ENCODE measurements around the gene NRXN3.
A peak's percentile ranks its signal among the peaks of the same experiment; 100 is the strongest.

Gene NRXN3

GRCh38 chr14:78142998-78143397, 27.2 kb upstream of the NRXN3 start (continued):
- TF ChIP-seq, protein P1, sequence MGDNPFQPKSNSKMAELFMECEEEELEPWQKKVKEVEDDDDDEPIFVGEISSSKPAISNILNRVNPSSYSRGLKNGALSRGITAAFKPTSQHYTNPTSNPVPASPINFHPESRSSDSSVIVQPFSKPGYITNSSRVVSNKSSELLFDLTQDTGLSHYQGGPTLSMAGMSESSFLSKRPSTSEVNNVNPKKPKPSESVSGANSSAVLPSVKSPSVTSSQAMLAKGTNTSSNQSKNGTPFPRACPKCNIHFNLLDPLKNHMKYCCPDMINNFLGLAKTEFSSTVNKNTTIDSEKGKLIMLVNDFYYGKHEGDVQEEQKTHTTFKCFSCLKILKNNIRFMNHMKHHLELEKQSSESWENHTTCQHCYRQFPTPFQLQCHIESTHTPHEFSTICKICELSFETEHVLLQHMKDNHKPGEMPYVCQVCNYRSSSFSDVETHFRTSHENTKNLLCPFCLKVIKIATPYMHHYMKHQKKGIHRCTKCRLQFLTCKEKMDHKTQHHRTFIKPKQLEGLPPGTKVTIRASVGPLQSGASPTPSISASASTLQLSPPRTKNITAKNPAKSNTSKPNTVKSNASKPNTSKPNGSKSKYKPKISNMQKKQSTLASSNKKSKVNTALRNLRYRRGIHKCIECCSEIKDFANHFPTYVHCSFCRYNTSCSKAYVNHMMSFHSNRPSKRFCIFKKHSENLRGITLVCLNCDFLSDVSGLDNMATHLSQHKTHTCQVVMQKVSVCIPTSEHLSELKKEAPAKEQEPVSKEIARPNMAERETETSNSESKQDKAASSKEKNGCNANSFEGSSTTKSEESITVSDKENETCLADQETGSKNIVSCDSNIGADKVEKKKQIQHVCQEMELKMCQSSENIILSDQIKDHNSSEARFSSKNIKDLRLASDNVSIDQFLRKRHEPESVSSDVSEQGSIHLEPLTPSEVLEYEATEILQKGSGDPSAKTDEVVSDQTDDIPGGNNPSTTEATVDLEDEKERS (tag by site-specific recombination; IDR thresholded peaks at IDR 0.05) = no peak
- TF ChIP-seq SP2 (tag by site-specific recombination; IDR thresholded peaks at IDR 0.05) (no peak), ZNF266 (tag by site-specific recombination; IDR thresholded peaks at IDR 0.05; ENCODE audit: low read depth) (no peak), ZNF221 (tag by site-specific recombination; IDR thresholded peaks at IDR 0.05; ENCODE audit: borderline replicate concordance) (no peak), GLIS2 (tag by site-specific recombination; IDR thresholded peaks at IDR 0.05) (no peak)

DNA sequence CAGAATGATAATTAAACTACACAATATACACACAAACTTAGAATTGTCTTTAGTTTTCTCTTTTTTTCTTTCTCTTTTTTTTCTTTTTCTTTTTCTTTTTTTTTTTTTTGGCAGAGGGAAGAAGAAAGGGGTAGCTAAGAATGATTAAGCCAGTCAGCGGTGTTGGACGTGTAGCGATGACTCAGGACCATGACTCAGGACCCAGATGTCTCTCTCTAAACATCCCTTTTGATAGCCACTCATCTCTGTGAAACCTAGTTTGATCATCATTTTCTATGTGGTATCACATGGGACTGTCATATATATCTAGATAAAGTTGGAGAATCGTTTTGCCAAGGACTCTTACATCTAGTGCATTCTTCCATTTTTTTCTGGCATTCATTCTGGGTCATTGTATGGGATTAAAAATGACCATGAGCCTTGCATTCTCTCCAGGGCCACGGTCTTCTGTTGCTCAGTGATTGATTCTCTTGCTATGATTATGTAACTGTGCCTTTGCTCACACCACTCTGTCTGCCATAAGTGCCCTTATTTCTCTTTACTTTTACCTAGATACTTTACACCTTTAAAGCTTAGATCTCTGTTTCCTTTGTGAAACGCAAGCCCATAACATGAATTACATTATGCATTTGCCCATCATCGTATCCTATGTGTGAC, 26.6 kb upstream of the NRXN3 start:
- H3K4me3 ChIP-seq (ENCODE audit: low read depth, low read length) = no peak overlapping the region
- POLR2A ChIA-PET = no interaction called here
- H3K4me1 ChIP-seq (ENCODE audit: control insufficient read depth, insufficient read depth, low read length) = no peaks in the 10 kb centered on the region
- TF ChIP-seq ZNF146 (tag by site-specific recombination; IDR thresholded peaks at IDR 0.05) (no peak), ZNF157 (tag by site-specific recombination; IDR thresholded peaks at IDR 0.05) (no peak), ZNF16 (tag by site-specific recombination; IDR thresholded peaks at IDR 0.05; ENCODE audit: low read depth) (no peak), ZNF777 (tag by site-specific recombination; IDR thresholded peaks at IDR 0.05; ENCODE audit: borderline replicate concordance) (no peak), ZNF76 (tag by site-specific recombination; IDR thresholded peaks at IDR 0.05; ENCODE audit: borderline replicate concordance, low read depth) (no peak), ZNF843 (tag by site-specific recombination; IDR thresholded peaks at IDR 0.05) (no peak), ZNF221 (tag by site-specific recombination; IDR thresholded peaks at IDR 0.05; ENCODE audit: borderline replicate concordance) (no peak), ZNF610 (tag by site-specific recombination; IDR thresholded peaks at IDR 0.05; ENCODE audit: borderline replicate concordance) (no peak), TRIM28 (IDR thresholded peaks at IDR 0.05; ENCODE audit: borderline replicate concordance, low read length) (no peak), ZNF324 (tag by site-specific recombination; IDR thresholded peaks at IDR 0.05) (no peak), ZNF48 (tag by site-specific recombination; IDR thresholded peaks at IDR 0.05) (no peak), ZNF514 (tag by site-specific recombination; IDR thresholded peaks at IDR 0.05) (no peak)
- H3K9me3 ChIP-seq (ENCODE audit: control insufficient read depth, insufficient read depth, low read depth, low read length) = no peaks in the 10 kb centered on the region
- CTCF ChIA-PET = no interaction called here
- no peaks in the 10 kb centered on the region for H3K36me3 ChIP-seq (ENCODE audit: control insufficient read depth in 2 of 2, insufficient read depth in 1 of 2, low read length in 2 of 2)
- no peak overlapping the region for H3K27ac ChIP-seq (ENCODE audit: extremely low read depth, low read depth, low read length)

DNA sequence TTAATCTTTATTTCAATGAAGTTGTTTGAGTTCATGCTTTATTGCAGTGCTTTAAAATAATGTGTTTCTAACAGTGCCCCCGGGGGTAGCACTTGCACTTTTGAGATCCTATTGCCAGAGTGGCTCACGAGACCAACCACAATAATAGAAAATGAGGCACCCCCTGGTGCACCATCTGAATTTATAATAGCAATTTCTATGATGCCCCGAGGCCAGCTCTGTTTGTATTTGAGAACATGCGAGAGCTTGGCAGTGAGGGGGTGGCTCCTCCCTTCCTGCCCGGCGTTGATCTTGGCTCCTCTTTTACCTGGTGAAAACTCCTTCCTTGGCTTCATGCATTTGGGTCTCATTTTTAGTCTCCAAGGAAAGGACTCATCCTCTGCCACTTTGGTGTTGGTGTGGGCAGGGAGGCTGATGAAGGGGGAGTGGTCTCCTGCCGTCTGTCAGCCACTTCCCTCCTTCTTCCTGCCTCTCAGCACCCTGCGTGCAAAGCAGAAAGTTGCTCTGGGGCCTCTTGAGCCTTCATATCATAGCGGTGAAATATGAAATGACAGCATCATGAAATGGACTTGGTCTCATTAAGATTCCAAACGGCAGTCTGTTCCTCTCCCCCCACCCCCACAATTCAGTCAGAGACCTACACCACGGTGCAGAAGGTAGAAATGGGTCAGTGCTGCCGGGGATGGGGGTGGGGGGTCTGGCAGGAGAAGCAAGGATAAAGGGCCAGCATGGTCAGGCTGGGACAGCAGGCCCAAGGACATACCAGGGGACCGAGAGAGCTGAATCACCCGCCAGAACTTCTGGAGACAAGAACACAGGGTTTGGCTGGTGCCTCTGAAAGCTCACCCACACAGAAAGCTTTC, 17.7 kb upstream of the NRXN3 start:
- Histone ChIP-seq H3K9me3 (ENCODE audit: control insufficient read depth, insufficient read depth, low read depth, low read length) (no peaks in the 10 kb centered on the region), H3K36me3 (ENCODE audit: control insufficient read depth in 2 of 2, insufficient read depth in 1 of 2, low read length in 2 of 2) (no peaks in the 10 kb centered on the region), H3K27ac (ENCODE audit: extremely low read depth, low read depth, low read length) (no peak overlapping the region), H3K4me1 (ENCODE audit: control insufficient read depth, insufficient read depth, low read length) (0 out of 2 replicates have a peak, but pooled peaks cover 2% of the 10 kb centered on the region), H3K4me3 (ENCODE audit: low read depth, low read length) (no peak overlapping the region)
- CTCF ChIA-PET = interaction anchor here (0.7 to 1.1 kb wide), 2 partner anchors 11 to 130 kb away, joined by 3 read pairs; no protein-coding TSS in a partner anchor
- TF ChIP-seq ZNF148 (tag by site-specific recombination; IDR thresholded peaks at IDR 0.05; ENCODE audit: borderline replicate concordance) (no peak), PRDM6 (tag by site-specific recombination; IDR thresholded peaks at IDR 0.05) (no peak), ZNF501 (tag by site-specific recombination; IDR thresholded peaks at IDR 0.05) (no peak), ZNF366 (tag by site-specific recombination; conservative IDR thresholded peaks at IDR 0.05) (no peak), ZNF354C (tag by site-specific recombination; IDR thresholded peaks at IDR 0.05; ENCODE audit: borderline replicate concordance, low read depth) (no peak), ZIC2 (tag by site-specific recombination; IDR thresholded peaks at IDR 0.05) (0 out of 2 replicates have a peak, but pooled peaks have one; percentile 8)
- POLR2A ChIA-PET = no interaction called here
